GM10266 (cell line): ENCODE measurements around the gene RNF112.

Source experiments
- DNase-seq: peaks from one replicate; pipeline ENCODE4 v3.0.0; 2012; ENCODE audit errors: extremely low spot score
- TF ChIP-seq, protein P1 (sequence below): IDR thresholded peaks from 2 replicates; pipeline ENCODE4 v1.5.1; 2012; ENCODE audit warnings: mild to moderate bottlenecking, low read depth; ENCODE audit not compliant: control insufficient read depth, insufficient read depth; ENCODE audit errors: missing control alignments

The RNF112 gene, protein sequence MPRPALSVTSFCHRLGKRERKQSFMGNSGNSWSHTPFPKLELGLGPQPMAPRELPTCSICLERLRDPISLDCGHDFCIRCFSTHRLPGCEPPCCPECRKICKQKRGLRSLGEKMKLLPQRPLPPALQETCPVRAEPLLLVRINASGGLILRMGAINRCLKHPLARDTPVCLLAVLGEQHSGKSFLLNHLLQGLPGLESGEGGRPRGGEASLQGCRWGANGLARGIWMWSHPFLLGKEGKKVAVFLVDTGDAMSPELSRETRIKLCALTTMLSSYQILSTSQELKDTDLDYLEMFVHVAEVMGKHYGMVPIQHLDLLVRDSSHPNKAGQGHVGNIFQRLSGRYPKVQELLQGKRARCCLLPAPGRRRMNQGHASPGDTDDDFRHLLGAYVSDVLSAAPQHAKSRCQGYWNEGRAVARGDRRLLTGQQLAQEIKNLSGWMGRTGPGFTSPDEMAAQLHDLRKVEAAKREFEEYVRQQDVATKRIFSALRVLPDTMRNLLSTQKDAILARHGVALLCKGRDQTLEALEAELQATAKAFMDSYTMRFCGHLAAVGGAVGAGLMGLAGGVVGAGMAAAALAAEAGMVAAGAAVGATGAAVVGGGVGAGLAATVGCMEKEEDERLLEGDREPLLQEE

DNA sequence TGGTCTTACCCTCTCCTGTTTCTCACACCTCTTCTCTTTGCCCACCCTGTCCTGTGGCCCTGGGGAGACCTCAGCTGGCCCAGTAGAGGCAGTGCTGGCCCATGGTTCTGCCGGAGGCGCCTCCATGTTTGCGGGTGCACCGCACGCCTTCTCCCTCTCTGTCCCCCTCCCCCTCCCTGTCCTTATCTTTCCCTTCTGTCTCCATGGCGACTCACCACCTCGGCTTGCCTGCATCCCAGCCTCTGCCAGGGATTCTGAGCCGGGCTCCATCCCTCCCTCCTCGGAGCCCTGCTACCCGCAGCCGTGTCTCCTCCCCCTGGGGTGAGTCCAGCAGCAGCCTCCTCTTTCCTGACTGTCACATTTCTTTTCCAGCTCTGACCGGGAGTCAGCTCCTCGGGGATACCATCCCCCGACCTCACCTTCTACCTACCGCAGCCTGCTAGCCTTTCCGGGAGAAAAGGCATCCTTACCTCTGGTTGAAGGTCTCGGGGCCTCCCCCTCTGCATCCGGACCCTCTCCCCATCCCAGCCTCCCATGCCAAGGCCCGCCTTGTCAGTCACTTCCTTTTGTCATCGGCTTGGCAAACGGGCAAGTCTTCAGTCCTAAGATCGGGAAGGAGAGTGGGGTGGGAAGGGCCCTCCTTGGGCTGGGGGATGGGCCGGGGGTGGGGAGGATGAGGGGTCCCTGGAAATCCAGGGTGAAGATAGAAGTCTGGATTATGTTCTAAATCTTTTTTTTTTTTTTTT, at the start of gene RNF112:
Gene RNF112 (plus strand): TSS at position 358 of the 746 bp plus-strand sequence. CDS start 177 bp downstream, at position 535.
- DNase-seq: no peak
- TF ChIP-seq, protein P1, sequence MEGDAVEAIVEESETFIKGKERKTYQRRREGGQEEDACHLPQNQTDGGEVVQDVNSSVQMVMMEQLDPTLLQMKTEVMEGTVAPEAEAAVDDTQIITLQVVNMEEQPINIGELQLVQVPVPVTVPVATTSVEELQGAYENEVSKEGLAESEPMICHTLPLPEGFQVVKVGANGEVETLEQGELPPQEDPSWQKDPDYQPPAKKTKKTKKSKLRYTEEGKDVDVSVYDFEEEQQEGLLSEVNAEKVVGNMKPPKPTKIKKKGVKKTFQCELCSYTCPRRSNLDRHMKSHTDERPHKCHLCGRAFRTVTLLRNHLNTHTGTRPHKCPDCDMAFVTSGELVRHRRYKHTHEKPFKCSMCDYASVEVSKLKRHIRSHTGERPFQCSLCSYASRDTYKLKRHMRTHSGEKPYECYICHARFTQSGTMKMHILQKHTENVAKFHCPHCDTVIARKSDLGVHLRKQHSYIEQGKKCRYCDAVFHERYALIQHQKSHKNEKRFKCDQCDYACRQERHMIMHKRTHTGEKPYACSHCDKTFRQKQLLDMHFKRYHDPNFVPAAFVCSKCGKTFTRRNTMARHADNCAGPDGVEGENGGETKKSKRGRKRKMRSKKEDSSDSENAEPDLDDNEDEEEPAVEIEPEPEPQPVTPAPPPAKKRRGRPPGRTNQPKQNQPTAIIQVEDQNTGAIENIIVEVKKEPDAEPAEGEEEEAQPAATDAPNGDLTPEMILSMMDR: no peak

GRCh38 chr17:19361326-19361725, 49.7 kb upstream of the RNF112 start:
- DNase-seq: no peak
- TF ChIP-seq, protein P1: no peak

- DNase-seq: no peak
- TF ChIP-seq, protein P1: no peak
Observed at GRCh38 chr17:19361944-19362276, 49.1 kb upstream of the RNF112 start.

DNA sequence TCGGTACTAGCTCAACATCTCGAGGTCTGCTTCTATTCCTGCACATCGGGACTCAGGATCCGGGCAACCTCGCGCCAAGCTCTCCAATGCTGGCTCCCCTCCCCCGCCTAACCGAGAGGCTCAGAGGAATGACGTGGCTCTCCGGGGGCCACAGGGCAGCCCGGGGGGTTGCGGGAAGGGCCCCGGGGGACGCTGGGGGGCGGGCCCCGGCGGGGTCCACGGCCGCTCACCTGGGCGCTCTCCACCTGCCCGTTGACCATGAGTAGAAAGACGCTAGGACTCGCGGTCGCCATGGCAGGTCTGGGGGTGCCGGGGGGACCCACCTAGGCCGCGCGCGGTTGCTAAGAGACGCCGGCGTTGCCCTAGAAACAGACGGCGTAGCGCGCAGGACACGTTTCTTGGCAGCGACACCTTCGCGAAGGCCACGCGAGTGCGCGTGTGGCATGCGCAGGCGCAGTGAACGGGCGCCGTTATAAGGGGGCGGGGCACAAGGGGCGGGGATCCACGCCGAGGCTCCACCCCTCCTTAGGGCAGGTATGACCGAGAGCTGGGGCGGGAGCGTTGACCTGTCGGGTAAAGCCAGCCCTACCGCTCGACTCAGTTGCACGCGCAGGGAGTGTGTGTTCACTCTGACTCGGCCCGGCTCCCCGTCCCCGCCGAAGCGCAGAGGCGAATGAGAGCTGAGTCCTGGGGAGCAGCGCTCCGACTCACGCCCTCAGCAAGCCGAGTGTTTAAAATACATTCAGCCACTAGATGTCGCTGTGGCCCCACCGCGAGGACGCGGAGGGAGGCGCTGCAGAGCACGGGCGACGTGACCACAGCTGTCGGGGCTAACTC, 48.5 kb upstream of the RNF112 start, which contains the start of gene B9D1:
Gene B9D1 (minus strand): TSS at position 447 of the 837 bp plus-strand sequence. CDS start 154 bp downstream, at position 293.
- TF ChIP-seq, protein P1: peak; percentile 94
- DNase-seq: peak; percentile 97

DNA sequence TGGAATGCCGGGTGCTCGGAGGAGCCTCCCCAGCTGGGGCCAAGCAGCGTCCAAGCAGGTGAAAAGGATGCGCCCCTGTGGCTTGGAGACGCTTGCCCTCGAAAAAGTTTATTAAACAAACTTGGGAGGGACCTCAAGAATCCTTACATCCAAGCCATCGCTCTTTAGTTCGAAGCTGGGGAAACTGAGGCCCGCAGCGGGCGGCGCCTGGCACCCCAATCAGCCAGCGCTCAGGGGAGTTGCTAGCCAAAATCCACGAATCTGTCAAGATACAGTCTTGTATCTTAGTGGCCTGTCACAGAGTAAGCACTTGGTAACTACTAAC, 48.0 kb upstream of the RNF112 start:
- TF ChIP-seq, protein P1: no peak
- DNase-seq: no peak

DNA sequence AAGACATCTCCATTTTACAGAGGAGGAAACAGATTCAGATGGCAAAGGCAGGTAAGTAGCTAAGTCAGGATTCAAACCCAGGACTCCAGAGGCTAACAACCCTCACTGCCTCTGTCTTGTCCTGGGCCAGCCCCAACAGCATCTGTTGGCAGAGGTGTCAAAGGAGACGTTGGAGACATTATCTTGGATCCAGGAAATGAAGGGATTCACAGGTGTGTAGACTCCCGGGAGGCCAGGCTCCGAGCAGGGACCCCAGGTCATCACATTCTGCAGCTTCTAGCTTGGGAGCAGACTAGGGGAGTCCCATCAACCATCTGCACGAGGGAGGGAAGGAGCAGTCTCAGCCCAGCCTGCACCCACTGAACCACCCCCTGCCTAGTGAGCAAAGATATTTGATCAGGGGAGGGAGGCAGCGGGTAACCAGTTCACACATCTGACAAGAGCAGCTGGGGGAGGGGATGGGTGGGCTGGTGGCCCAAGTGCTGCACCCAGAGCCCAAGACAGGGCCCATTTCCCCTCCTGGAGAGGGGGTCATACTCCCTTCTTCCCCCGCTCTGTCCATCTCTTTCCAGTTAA, 47.5 kb upstream of the RNF112 start:
- no peak for DNase-seq
- TF ChIP-seq, protein P1: no peak
